Measurements from ENCODE around the gene TRPM2.

Gene TRPM2

DNA sequence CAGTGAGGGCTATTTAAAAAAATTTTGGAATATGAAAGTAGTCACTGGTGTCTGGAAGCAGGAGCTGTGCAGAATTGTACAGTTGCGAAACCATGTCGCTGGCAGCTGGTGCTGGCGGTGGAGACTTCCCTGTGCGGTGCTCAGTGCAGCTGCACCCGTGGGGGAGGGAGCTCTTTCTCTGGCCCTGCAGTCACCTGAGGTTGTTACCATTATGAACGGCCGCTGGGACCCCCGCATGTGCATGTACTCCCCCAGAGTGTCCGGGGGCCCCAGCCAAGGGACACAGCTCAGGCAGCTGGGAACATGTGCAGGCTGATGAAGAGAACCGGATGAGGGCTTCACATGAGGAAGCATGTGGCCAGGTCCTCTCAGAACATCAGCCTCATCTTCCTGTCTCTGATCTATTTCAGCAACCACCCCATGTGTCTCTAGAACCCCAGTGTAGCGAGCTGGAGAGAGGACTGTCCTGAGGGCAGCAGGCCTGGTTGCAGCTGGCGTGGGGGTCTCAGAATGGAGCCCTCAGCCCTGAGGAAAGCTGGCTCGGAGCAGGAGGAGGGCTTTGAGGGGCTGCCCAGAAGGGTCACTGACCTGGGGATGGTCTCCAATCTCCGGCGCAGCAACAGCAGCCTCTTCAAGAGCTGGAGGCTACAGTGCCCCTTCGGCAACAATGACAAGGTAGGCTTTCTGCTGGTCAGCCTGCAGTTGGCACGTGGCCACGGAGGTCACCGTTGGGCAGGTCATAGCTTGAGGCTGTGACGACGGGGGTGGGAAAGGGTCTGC is at the start of gene TRPM2:
Gene TRPM2 (plus strand): TSS at position 431 of the 780 bp plus-strand sequence. CDS start 80 bp downstream, at position 511.
- DNase-seq (ENCODE audit: low spot score): peak; percentile 75
- TF ChIP-seq, protein P1, sequence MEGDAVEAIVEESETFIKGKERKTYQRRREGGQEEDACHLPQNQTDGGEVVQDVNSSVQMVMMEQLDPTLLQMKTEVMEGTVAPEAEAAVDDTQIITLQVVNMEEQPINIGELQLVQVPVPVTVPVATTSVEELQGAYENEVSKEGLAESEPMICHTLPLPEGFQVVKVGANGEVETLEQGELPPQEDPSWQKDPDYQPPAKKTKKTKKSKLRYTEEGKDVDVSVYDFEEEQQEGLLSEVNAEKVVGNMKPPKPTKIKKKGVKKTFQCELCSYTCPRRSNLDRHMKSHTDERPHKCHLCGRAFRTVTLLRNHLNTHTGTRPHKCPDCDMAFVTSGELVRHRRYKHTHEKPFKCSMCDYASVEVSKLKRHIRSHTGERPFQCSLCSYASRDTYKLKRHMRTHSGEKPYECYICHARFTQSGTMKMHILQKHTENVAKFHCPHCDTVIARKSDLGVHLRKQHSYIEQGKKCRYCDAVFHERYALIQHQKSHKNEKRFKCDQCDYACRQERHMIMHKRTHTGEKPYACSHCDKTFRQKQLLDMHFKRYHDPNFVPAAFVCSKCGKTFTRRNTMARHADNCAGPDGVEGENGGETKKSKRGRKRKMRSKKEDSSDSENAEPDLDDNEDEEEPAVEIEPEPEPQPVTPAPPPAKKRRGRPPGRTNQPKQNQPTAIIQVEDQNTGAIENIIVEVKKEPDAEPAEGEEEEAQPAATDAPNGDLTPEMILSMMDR (IDR thresholded peaks at IDR 0.05; ENCODE audit: extremely low read depth, missing control alignments): no peak

DNA sequence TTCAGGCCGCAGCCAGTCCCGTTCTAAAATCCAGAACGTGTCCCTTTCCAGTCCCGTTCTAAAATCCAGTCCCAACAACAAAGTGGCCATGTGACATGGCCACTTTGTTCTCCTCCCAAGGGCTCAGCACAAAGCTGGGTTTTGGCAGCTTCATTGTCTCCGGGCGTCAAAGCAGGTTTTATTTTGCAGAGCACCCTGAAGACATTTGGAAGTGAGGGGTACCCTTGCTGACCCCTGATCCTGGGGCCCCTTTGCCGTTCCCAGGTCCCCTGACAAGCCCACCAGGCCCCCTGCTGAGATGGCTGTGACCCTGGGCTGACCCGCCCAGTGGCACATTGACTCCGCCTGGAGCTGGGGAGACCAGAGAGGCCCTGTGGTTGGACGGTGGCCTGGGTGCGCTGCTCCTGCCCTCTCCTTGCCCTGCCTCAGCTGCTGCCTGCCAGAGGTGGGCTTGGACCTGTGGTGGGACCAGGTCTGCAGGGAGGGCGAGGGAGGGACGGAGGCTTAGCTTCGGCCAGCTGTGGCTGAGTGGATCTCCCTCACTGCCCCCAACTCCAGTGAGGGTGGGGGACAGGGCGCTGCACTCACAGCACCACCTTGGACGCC is 49.3 kb upstream of the TRPM2 start:
- TF ChIP-seq, protein P1 (IDR thresholded peaks at IDR 0.05; ENCODE audit: extremely low read depth, missing control alignments): no peak
- no peak for DNase-seq (ENCODE audit: low spot score)

DNA sequence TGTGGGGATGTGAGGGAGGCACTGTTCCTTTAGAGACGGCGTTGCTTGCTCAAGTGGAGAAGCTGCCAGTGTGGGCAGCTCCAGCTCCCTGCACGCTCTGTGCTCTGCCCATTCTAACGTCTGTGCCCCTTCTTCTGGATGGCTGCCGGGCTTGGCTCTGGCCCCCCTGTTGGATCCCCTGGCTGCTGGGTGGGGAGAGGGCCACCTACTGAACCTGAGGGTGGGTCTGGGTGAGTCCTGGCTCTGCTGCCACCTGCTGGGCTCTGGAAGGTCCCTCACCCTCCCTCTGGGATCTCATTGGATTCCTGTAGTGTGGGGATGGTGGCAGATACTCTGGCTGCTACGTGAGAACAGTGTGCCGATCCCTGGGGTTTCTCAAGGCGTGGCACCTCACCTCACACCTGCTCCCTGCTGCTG is 48.5 kb upstream of the TRPM2 start:
- DNase-seq (ENCODE audit: low spot score): peak; percentile 73
- TF ChIP-seq, protein P1 (IDR thresholded peaks at IDR 0.05; ENCODE audit: extremely low read depth, missing control alignments): peak; percentile 19

DNA sequence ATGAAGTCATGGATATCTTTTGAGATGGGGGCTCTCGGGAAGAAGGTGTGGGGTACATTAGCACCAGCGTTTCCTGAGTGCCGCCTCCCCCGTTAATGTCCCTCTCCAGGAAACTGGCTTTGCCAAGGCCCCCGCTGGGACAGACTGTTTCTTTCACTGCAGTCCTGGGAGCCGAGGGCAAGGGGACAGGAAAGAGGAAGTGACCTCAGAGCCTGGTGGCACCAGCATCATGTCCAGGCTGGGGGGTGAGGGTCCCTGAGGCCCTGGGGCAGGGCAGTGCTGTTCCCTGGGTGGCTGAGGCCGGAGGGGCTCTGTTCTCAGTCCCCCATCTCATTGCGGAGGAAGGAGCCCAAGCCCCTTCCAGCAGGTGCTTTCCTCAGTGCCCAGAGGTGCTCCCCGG is 47.7 kb upstream of the TRPM2 start:
- TF ChIP-seq, protein P1 (IDR thresholded peaks at IDR 0.05; ENCODE audit: extremely low read depth, missing control alignments): no peak
- DNase-seq (ENCODE audit: low spot score): no peak

DNA sequence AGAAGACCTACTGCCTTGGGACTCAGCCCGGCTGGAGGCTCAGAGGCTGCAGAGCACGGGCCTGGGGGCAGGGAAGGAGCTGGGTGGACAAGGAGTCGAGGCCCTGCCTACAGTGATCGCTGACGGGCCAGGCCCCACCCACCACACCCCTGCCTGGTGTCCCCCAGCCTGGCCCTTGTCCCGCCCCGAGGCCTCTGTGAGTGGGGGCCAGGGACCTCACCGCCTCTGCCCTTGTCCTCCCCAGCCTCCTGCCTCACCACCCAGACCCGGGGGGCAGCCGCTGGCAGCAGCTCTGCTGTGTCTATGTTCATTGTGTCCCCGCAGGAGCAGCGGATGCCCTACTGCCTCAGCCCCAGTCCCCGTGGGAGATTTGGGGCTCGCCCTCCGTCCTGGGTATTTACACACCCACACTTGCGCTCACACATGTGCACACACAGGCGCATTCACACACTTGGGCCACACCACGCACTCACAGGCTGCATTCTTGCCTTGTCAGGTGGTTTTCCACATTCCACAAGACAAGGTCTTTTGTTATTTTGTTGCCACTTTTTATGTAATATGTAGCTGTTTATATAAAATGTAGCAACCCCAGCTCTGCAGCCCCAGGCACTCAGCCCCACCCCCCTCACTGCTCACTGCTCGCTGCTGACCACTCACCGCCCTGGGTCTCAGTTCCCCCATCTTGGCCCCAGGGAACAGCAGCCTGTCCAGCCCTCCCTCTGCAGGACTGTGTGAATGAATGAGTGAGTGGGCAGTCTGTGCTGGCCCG is 46.3 kb upstream of the TRPM2 start:
- TF ChIP-seq, protein P1 (IDR thresholded peaks at IDR 0.05; ENCODE audit: extremely low read depth, missing control alignments): no peak
- no peak for DNase-seq (ENCODE audit: low spot score)

DNA sequence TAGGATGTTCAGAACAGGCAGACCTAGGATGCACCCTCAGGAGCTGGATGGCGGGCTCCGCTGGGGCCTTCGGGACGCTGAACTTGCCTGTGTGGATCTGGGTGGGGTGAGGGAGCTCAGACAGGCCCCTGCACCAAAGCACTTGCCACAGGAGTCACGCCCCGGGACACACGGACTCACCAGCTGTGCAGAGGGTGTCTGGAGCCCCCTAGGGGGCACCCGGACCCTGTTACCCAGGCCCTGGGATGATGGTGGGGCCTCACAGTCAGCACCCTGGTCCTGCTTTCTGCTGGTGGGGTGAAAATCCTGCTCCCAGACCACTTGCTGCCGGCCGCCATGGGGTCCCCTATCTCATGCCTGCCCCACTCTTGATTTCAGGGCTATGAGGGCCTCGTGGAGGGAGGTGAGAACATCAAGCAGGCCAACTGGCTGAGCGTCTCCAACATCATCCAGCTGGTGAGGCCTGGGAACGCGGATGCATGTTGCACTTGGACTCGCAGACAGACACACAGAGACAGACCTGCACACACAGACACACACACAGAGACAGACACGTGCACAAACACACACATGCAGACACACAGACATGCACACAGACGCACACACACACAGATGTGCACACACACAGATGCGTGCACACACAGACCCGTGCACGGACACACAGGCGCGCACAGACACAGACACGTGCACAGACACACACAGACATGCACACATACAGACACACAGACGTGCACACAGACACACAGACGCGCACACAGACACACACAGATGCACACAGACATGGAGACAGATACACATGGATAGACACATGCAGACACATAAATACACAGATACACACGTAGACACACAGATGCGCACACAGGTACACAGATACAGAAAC is 42.6 kb upstream of the TRPM2 start:
- TF ChIP-seq, protein P1 (IDR thresholded peaks at IDR 0.05; ENCODE audit: extremely low read depth, missing control alignments): no peak

More for the DNA sequence above, 42.6 kb upstream of the TRPM2 start:
- DNase-seq (ENCODE audit: low spot score): no peak
